Endothelial cell of umbilical vein (primary cell): ENCODE results near the gene AK8.

Source experiments
- CTCF ChIP-seq, 2 donors: IDR thresholded peaks; 1 replicate in 1 of 2; 2 replicates in 1 of 2; pipeline ENCODE4 v1.5.1; 2011; ENCODE audit warnings: low read length in 2 of 2, mild to moderate bottlenecking in 2 of 2, moderate library complexity in 2 of 2, control low read depth in 1 of 2, inconsistent platforms in 1 of 2, low read depth in 1 of 2; ENCODE audit not compliant: insufficient read depth in 1 of 2; ENCODE audit errors: extremely low read depth in 1 of 2
- EZH2 ChIP-seq: IDR thresholded peaks from 2 replicates; pipeline ENCODE4 v1.6.1; 2012; ENCODE audit warnings: borderline replicate concordance, low read depth, mild to moderate bottlenecking, moderate library complexity, low read length, inconsistent platforms; ENCODE audit not compliant: severe bottlenecking
- FOS ChIP-seq: IDR thresholded peaks from 2 replicates; pipeline ENCODE4 v1.6.1; 2011; ENCODE audit warnings: mild to moderate bottlenecking, low read length, moderate library complexity, borderline replicate concordance; ENCODE audit not compliant: insufficient read depth
- JUN ChIP-seq: IDR thresholded peaks from 2 replicates; pipeline ENCODE4 v1.6.1; 2011; ENCODE audit warnings: borderline replicate concordance, low read depth; ENCODE audit not compliant: insufficient read length, insufficient read depth
- MYC ChIP-seq: IDR thresholded peaks from one replicate; pipeline ENCODE4 v1.6.1; 2011; ENCODE audit warnings: mild to moderate bottlenecking, low read depth, low read length

DNA sequence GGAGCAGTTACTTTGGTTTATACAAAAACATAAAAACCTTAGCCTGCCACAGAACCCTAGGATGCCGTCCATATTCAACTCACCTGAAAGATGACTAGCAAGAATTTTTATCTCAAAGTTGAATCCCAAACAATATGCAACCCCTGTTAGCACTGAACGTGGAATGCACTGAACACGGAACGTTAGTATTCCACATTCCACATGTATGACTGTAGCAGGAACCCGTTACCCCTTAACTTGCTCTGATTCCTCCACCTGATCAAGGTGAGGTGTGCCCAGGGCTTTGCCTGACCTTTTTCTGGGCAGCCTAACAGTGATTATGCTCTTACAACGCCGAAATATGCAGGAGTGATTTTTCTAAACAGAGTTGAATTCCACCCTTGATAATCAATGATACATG is 43.7 kb downstream of the AK8 start:
- no peak for TF ChIP-seq MYC
- no peak for TF ChIP-seq CTCF (IDR thresholded peaks at IDR 0.05; ENCODE audit: extremely low read depth in 1 of 2, insufficient read depth in 1 of 2, low read depth in 1 of 2, low read length in 2 of 2)
- no peak for TF ChIP-seq FOS
- no peak for TF ChIP-seq JUN
- no peak for TF ChIP-seq EZH2
